K562 (cell line): ENCODE data around the gene PRR36. TPM values are rescaled to one million over a fixed set of nuclear protein-coding genes. Genes with fewer than 3 reads are reported as not detected.

Experiments used
- ATAC-seq: fragments of 200-7000 bp; cut with Tn5 transposase; 3 replicates; pipeline ENCODE4 v1.9.1; 2020; ENCODE audit warnings: moderate library complexity
- BruUV-seq: library from RNA; stranded (reverse); fragments of 400-500 nt; replicated peaks from 2 replicates; lab custom pipeline; 2021; lab: Mats Ljungman, UMichigan
- CTCF ChIA-PET: fragments of 300-600 bp; formaldehyde crosslinking; extraction: SDS; loops from one replicate; lab custom pipeline; 2021; ENCODE audit warnings: low intra/inter-chr PET ratio; lab: Yijun Ruan, JAX
- POLR2A ChIA-PET: fragments of 300-600, 350-650 bp; sonication (Branson Sonifier 250); formaldehyde crosslinking; extraction: SDS; loops from one replicate; lab custom pipeline; 2021; ENCODE audit warnings: antibody characterized with exemption, inconsistent platforms; lab: Yijun Ruan, JAX
- DNase-seq, 4 experiments: peaks; one replicate each; pipeline versions ENCODE4 v3.0.0 to v3.0.0-alpha.2; 2011 to 2018; ENCODE audit warnings: low spot score in 3 of 4, mixed read lengths in 3 of 4; ENCODE audit errors: extremely low read depth in 1 of 4
- FAIRE-seq: peaks from 2 replicates; lab custom pipeline; 2011; peaks lifted over from hg19 to GRCh38; lab: Jason Lieb, UNC
- H2AFZ ChIP-seq: 2 replicates; pipeline ENCODE4 v1.6.0; 2011; ENCODE audit warnings: low read depth, low read length, control low read depth, inconsistent platforms
- H3K27ac ChIP-seq: fragments of 200-600 bp; 3 replicates; pipeline ENCODE4 v1.8.0; 2011; ENCODE audit warnings: low read depth, mild to moderate bottlenecking, control low read depth, inconsistent platforms, low read length, moderate library complexity, mixed read lengths; ENCODE audit errors: extremely low read depth
- H3K27me3 ChIP-seq, 2 experiments: fragments of 300-600 bp in 1 of 2; 2 replicates in 1 of 2; 3 replicates in 1 of 2; pipeline versions ENCODE4 v1.6.0 to v1.8.0; 2011; ENCODE audit warnings: inconsistent platforms in 2 of 2, low read length in 2 of 2, mild to moderate bottlenecking in 1 of 2, mixed read lengths in 1 of 2, moderate library complexity in 1 of 2; ENCODE audit not compliant: control insufficient read depth in 2 of 2, insufficient read depth in 2 of 2
- H3K36me3 ChIP-seq: fragments of 300-600 bp; 3 replicates; pipeline ENCODE4 v1.8.0; 2011; ENCODE audit warnings: mild to moderate bottlenecking, low read length, inconsistent platforms; ENCODE audit not compliant: control insufficient read depth, insufficient read depth
- H3K4me1 ChIP-seq, 2 experiments: fragments of 200-600 bp in 1 of 2; replicated peaks in 1 of 2; 2 replicates in 1 of 2; 3 replicates in 1 of 2; pipeline versions ENCODE4 v1.5.1 to v1.8.0; 2011; ENCODE audit warnings: inconsistent platforms in 2 of 2, low read length in 2 of 2, mild to moderate bottlenecking in 1 of 2, mixed read lengths in 1 of 2, moderate library complexity in 1 of 2; ENCODE audit not compliant: control insufficient read depth in 2 of 2, insufficient read depth in 2 of 2
- H3K4me2 ChIP-seq: 2 replicates; pipeline ENCODE4 v1.6.1; 2011; ENCODE audit warnings: low read length, control low read depth, inconsistent platforms, mixed read lengths; ENCODE audit not compliant: insufficient read depth
- H3K4me3 ChIP-seq: fragments of 200-600 bp; sonication (generic), shearing (Covaris generic); 2 replicates; pipeline ENCODE4 v1.5.1; 2016; ENCODE audit warnings: control low read depth, inconsistent platforms
- H3K79me2 ChIP-seq: fragments of 200-600 bp; 3 replicates; pipeline ENCODE4 v1.8.0; 2011; ENCODE audit warnings: low read length, inconsistent platforms; ENCODE audit not compliant: control insufficient read depth, insufficient read depth
- H3K9ac ChIP-seq, 2 experiments: 2 replicates each; pipeline versions ENCODE4 v1.6.0 to v1.6.1; 2011; ENCODE audit warnings: low read depth in 2 of 2, low read length in 2 of 2, control low read depth in 1 of 2, inconsistent platforms in 1 of 2, mild to moderate bottlenecking in 1 of 2, mixed read lengths in 1 of 2; ENCODE audit not compliant: insufficient read depth in 1 of 2
- H3K9me1 ChIP-seq: one replicate; pipeline ENCODE4 v1.6.0; 2011; ENCODE audit warnings: inconsistent platforms, mild to moderate bottlenecking, low read length, moderate library complexity; ENCODE audit not compliant: control insufficient read depth, insufficient read depth
- H3K9me3 ChIP-seq: replicated peaks from 2 replicates; pipeline ENCODE4 v1.5.1; 2011; ENCODE audit warnings: low read depth, low read length, inconsistent platforms; ENCODE audit not compliant: control insufficient read depth, insufficient read depth
- H4K20me1 ChIP-seq: replicated peaks from 2 replicates; pipeline ENCODE4 v1.6.1; 2011; ENCODE audit warnings: low read length, inconsistent platforms, mixed read lengths; ENCODE audit not compliant: control insufficient read depth, insufficient read depth
- POLR2G ChIP-seq: fragments of 200-400 bp; formaldehyde crosslinking; IDR thresholded peaks from 2 replicates; pipeline ENCODE4 v1.6.1; 2017; ENCODE audit warnings: low read depth, mild to moderate bottlenecking, antibody characterized with exemption, low read length, moderate library complexity
- TFE3 ChIP-seq: fragments of 450-650 bp; formaldehyde crosslinking; IDR thresholded peaks from 2 replicates; pipeline ENCODE4 v1.4.0; 2020; ENCODE audit warnings: mild to moderate bottlenecking, mixed read lengths
- ZFP36 ChIP-seq: fragments of 150-350 bp; IDR thresholded peaks from 2 replicates; pipeline ENCODE4 v1.6.1; 2018; ENCODE audit warnings: low read length, low read depth; ENCODE audit not compliant: partially characterized antibody
- WGBS: fragments of 100-300 bp; shearing (Covaris generic); methylation state at CpG from one replicate; pipeline ENCODE4 v1.1.6; 2016; ENCODE audit warnings: low coverage, mixed read lengths; ENCODE audit not compliant: insufficient coverage; ENCODE audit errors: missing lambda C conversion rate; 5-methylcytosine and 5-hydroxymethylcytosine counted together
- in situ Hi-C: fragments of 300-500 bp; cut with MboI; formaldehyde crosslinking; loops from 4 replicates; pipeline ENCODE4 v1.15.0; 2018; ENCODE audit warnings: inconsistent platforms, mixed read lengths
- intact Hi-C: fragments of 100-400 bp; cut with micrococcal nuclease; formaldehyde crosslinking; loops from 2 replicates; pipeline ENCODE4 v1.14.2; 2022
- polyA plus RNA-seq, 8 experiments: library from polyadenylated mRNA; depleted of rRNA in 4 of 8; stranded (reverse) in 5 of 8; unstranded in 3 of 8; fragments of >200 nt; fragmentation: Nextera tagmentation in 2 of 8; fragmentation: Illumina TruSeq in 1 of 8; extraction: Ambion mirVana in 2 of 8; extraction: Trizol in 1 of 8; gene quantifications; 2 replicates each; pipeline versions ENCODE4 v1.2.1 to v1.2.3, GENCODE V29; 2011 to 2014; ENCODE audit warnings: inconsistent platforms in 1 of 8, missing spikeins in 1 of 8
- total RNA-seq, 7 experiments: library from RNA; depleted of rRNA in 6 of 7; stranded (reverse); fragments of >200 nt in 6 of 7; fragmentation: Illumina TruSeq in 2 of 7; extraction: Trizol in 2 of 7; gene quantifications; 2 replicates each; pipeline versions ENCODE4 v1.2.1 to v1.2.3, GENCODE V29; 2011 to 2021; ENCODE audit warnings: low replicate concordance in 1 of 7

The PRR36 gene
- total and polyA plus RNA-seq, 9 of the 15 experiments (the other 6 are each of a cell fraction or from before 2014, with no cell fraction given), result 0.05 to 0.42 (median 0.06) TPM; not detected in 6

DNA sequence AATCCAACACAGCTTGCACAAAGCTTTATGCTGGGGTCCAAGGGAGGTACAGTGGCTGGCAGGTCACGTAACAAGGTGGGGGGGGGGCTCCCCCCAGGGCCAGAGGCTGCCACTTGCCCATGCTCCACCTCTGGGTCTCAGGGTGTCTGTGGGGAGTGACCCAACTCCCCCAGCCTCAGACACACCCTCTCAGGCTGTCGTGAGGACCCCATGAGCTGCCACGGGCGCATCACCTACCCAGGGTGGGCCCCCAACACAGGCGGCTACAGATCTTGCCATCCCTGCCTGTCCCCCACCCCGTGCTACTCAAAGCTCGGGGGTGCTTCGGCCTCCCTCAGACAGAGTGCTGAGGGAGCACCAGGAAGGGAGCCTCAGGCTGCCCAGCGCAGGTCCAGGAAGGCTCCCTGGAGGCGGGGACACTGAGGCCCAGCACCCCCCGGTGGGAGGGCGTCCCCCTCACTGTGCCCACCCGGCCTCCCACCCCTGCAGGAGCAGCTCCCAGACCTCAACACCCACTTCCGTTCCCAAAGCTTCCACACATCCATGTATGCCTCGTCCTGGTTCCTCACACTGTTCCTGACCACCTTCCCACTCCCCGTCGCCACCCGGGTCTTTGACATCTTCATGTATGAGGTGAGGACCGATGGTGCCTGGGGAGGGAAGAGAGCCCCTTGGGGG lies 23.1 kb downstream of the PRR36 start:
- intact Hi-C loops, result no loop called here
- FAIRE-seq, result no peak
- H3K4me1 ChIP-seq, result peaks cover 8 to 64% of the 10 kb centered on the region in 2 experiments; a peak in 4 of 5 replicates

More for the DNA sequence above, 23.1 kb downstream of the PRR36 start:
- H3K36me3 ChIP-seq, result no peaks in the 10 kb centered on the region
- in situ Hi-C loops, result loop anchor here (5.0 kb wide), 1 partner anchor 71 kb away; the partner anchor contains the start of gene SNAPC2
- ChIA-PET CTCF (no interaction called here), POLR2A (interaction anchor here (0.6 to 1.0 kb wide), 2 partner anchors 20 to 49 kb away, joined by 3 to 4 read pairs; no protein-coding TSS in a partner anchor)
- peaks cover 18% of the 10 kb centered on the region; the same call in 1 of the 2 replicates for H4K20me1 ChIP-seq
- no TSS peak for BruUV-seq
- no peak overlapping the region for H3K4me3 ChIP-seq
- no peaks in the 10 kb centered on the region for H3K79me2 ChIP-seq
- H3K9me1 ChIP-seq, result no peaks in the 10 kb centered on the region
- DNase-seq, result no peak
- H3K4me2 ChIP-seq, result no peak overlapping the region
- H2AFZ ChIP-seq, result no peak overlapping the region
- no peak for TF ChIP-seq TFE3 (CRISPR knock-in tag)
- TF ChIP-seq ZFP36, result peak; percentile 36
- TF ChIP-seq POLR2G, result peak; percentile 42; the same call in 1 of the 2 replicates
- 9% methylated on average over 16 of the region's 19 CpGs for WGBS
- peak overlapping the region in 1 of 2 experiments; percentile 21; a peak in 1 of 4 replicates for H3K9ac ChIP-seq
- H3K27ac ChIP-seq, result no peak overlapping the region
- no peak for ATAC-seq
- H3K9me3 ChIP-seq, result no peaks in the 10 kb centered on the region
- H3K27me3 ChIP-seq, result peaks cover 22 to 53% of the 10 kb centered on the region in 2 experiments; a peak in 4 of 5 replicates
